Measurements from ENCODE around the gene SORL1. TPM values are rescaled to one million over a fixed set of nuclear protein-coding genes. Genes with fewer than 3 reads are reported as not detected.

SORL1 gene
- total and polyA plus RNA-seq, 2 donors from 2014 or later: 15.2 to 74.2 TPM

- DNase-seq (no peak), FAIRE-seq (no peak)
- no peaks in the 10 kb centered on the region for H3K36me3 ChIP-seq (ENCODE audit: control insufficient read depth in 2 of 3, insufficient read depth in 3 of 3, low read length in 3 of 3)
- intact Hi-C loops (cut with DNase I): no loop called here
- H3K9ac ChIP-seq (ENCODE audit: low read length in 3 of 3): no peak overlapping the region
- no peak overlapping the region for H3K27ac ChIP-seq (ENCODE audit: low read depth in 2 of 2, low read length in 2 of 2)
- no peak for TF ChIP-seq CTCF (IDR thresholded peaks at IDR 0.05; ENCODE audit: borderline replicate concordance, extremely low read depth, insufficient read depth)
- peaks cover 0 to 3% (median 0%) of the 10 kb centered on the region in 3 donors for H3K4me1 ChIP-seq (ENCODE audit: control insufficient read depth in 2 of 3, insufficient read depth in 2 of 3, low read depth in 1 of 3, low read length in 3 of 3)
- no peak overlapping the region for H3K4me3 ChIP-seq (ENCODE audit: low read length in 3 of 3)
- no peaks in the 10 kb centered on the region for H3K9me3 ChIP-seq (ENCODE audit: control insufficient read depth in 2 of 3, insufficient read depth in 1 of 3, low read length in 3 of 3)
- H3K27me3 ChIP-seq (ENCODE audit: control insufficient read depth, insufficient read depth, low read length): no peaks in the 10 kb centered on the region
These were observed 24.7 kb upstream of the SORL1 start for GRCh38 chr11:121427400-121427744.

GRCh38 chr11:121429556-121429955 lies 22.6 kb upstream of the SORL1 start:
- Histone ChIP-seq H3K36me3 (ENCODE audit: control insufficient read depth in 2 of 3, insufficient read depth in 3 of 3, low read length in 3 of 3) (no peaks in the 10 kb centered on the region), H3K4me1 (ENCODE audit: control insufficient read depth in 2 of 3, insufficient read depth in 2 of 3, low read depth in 1 of 3, low read length in 3 of 3) (peaks cover 0 to 3% (median 0%) of the 10 kb centered on the region in 3 donors), H3K9me3 (ENCODE audit: control insufficient read depth in 2 of 3, insufficient read depth in 1 of 3, low read length in 3 of 3) (no peaks in the 10 kb centered on the region), H3K4me3 (ENCODE audit: low read length in 3 of 3) (no peak overlapping the region), H3K9ac (ENCODE audit: low read length in 3 of 3) (no peak overlapping the region), H3K27ac (ENCODE audit: low read depth in 2 of 2, low read length in 2 of 2) (no peak overlapping the region), H3K27me3 (ENCODE audit: control insufficient read depth, insufficient read depth, low read length) (no peaks in the 10 kb centered on the region)
- FAIRE-seq: no peak
- no peak for TF ChIP-seq CTCF (IDR thresholded peaks at IDR 0.05; ENCODE audit: borderline replicate concordance, extremely low read depth, insufficient read depth)
- no peak for DNase-seq
- intact Hi-C loops (cut with DNase I): no loop called here

- H3K27ac ChIP-seq (ENCODE audit: low read depth in 2 of 2, low read length in 2 of 2): no peak overlapping the region
- TF ChIP-seq CTCF (IDR thresholded peaks at IDR 0.05; ENCODE audit: borderline replicate concordance, extremely low read depth, insufficient read depth): no peak
These were observed 20.1 kb upstream of the SORL1 start for GRCh38 chr11:121431820-121432526.

GRCh38 chr11:121435132-121435531 lies 17.0 kb upstream of the SORL1 start:
- no peak overlapping the region for H3K4me3 ChIP-seq (ENCODE audit: low read length in 3 of 3)
- DNase-seq (no peak), FAIRE-seq (no peak)
- no peaks in the 10 kb centered on the region for H3K27me3 ChIP-seq (ENCODE audit: control insufficient read depth, insufficient read depth, low read length)
- TF ChIP-seq CTCF (IDR thresholded peaks at IDR 0.05; ENCODE audit: borderline replicate concordance, extremely low read depth, insufficient read depth): no peak
- H3K4me1 ChIP-seq (ENCODE audit: control insufficient read depth in 2 of 3, insufficient read depth in 2 of 3, low read depth in 1 of 3, low read length in 3 of 3): no peaks in the 10 kb centered on the region
- intact Hi-C loops (cut with DNase I): no loop called here
- H3K36me3 ChIP-seq (ENCODE audit: control insufficient read depth in 2 of 3, insufficient read depth in 3 of 3, low read length in 3 of 3): no peaks in the 10 kb centered on the region
- no peak overlapping the region for H3K27ac ChIP-seq (ENCODE audit: low read depth in 2 of 2, low read length in 2 of 2)
- no peaks in the 10 kb centered on the region for H3K9me3 ChIP-seq (ENCODE audit: control insufficient read depth in 2 of 3, insufficient read depth in 1 of 3, low read length in 3 of 3)
- H3K9ac ChIP-seq (ENCODE audit: low read length in 3 of 3): no peak overlapping the region

More at GRCh38 chr11:121431820-121432526, 20.1 kb upstream of the SORL1 start:
- no peak for DNase-seq
- no peak for FAIRE-seq
- intact Hi-C loops (cut with DNase I): no loop called here
- Histone ChIP-seq H3K9ac (ENCODE audit: low read length in 3 of 3) (no peak overlapping the region), H3K4me1 (ENCODE audit: control insufficient read depth in 2 of 3, insufficient read depth in 2 of 3, low read depth in 1 of 3, low read length in 3 of 3) (peaks cover 0 to under 1% (median 0%) of the 10 kb centered on the region in 3 donors), H3K9me3 (ENCODE audit: control insufficient read depth in 2 of 3, insufficient read depth in 1 of 3, low read length in 3 of 3) (no peaks in the 10 kb centered on the region), H3K4me3 (ENCODE audit: low read length in 3 of 3) (no peak overlapping the region), H3K36me3 (ENCODE audit: control insufficient read depth in 2 of 3, insufficient read depth in 3 of 3, low read length in 3 of 3) (no peaks in the 10 kb centered on the region), H3K27me3 (ENCODE audit: control insufficient read depth, insufficient read depth, low read length) (no peaks in the 10 kb centered on the region)
